Astrocyte (in vitro differentiated cells and primary cell): ENCODE data around the gene SLCO1A2. TPM values are rescaled to one million over a fixed set of nuclear protein-coding genes. Genes with fewer than 3 reads are reported as not detected.

ENCODE experiments used
- DNase-seq: peaks from one replicate; pipeline ENCODE4 v3.0.0-alpha.2; 2010; ENCODE audit warnings: low read depth
- FAIRE-seq: peaks from 2 replicates; lab custom pipeline; 2011; peaks lifted over from hg19 to GRCh38; lab: Jason Lieb, UNC
- H2AFZ ChIP-seq: 2 replicates; pipeline ENCODE4 v1.6.0; 2012; ENCODE audit warnings: low read depth, low read length, inconsistent platforms
- H3K27ac ChIP-seq: 2 replicates; pipeline ENCODE4 v1.5.1; 2011; ENCODE audit warnings: low read depth, low read length, inconsistent platforms
- H3K27me3 ChIP-seq: 2 replicates; pipeline ENCODE4 v1.6.0; 2011; ENCODE audit warnings: low read length, inconsistent platforms; ENCODE audit not compliant: insufficient read depth
- H3K36me3 ChIP-seq: 2 replicates; pipeline ENCODE4 v1.5.1; 2011; ENCODE audit warnings: low read length, inconsistent platforms; ENCODE audit not compliant: insufficient read depth
- H3K4me1 ChIP-seq: 2 replicates; pipeline ENCODE4 v1.5.1; 2011; ENCODE audit warnings: low read length, inconsistent platforms; ENCODE audit not compliant: insufficient read depth
- H3K4me2 ChIP-seq: 2 replicates; pipeline ENCODE4 v1.6.0; 2012; ENCODE audit warnings: low read length, inconsistent platforms
- H3K4me3 ChIP-seq: 2 replicates; pipeline ENCODE4 v1.5.1; 2011; ENCODE audit warnings: low read depth, mild to moderate bottlenecking, low read length, inconsistent platforms; ENCODE audit not compliant: insufficient read depth
- H3K79me2 ChIP-seq: 2 replicates; pipeline ENCODE4 v1.6.0; 2012; ENCODE audit warnings: mild to moderate bottlenecking, low read length, inconsistent platforms; ENCODE audit not compliant: insufficient read depth
- H3K9ac ChIP-seq: 2 replicates; pipeline ENCODE4 v1.6.0; 2012; ENCODE audit warnings: mild to moderate bottlenecking, low read length, inconsistent platforms
- H3K9me3 ChIP-seq: 2 replicates; pipeline ENCODE4 v1.5.1; 2012; ENCODE audit warnings: low read depth, mild to moderate bottlenecking, low read length, inconsistent platforms; ENCODE audit not compliant: insufficient read depth
- H4K20me1 ChIP-seq: 2 replicates; pipeline ENCODE4 v1.6.0; 2012; ENCODE audit warnings: low read length, inconsistent platforms; ENCODE audit not compliant: insufficient read depth
- H3K27ac Mint-ChIP-seq: one replicate; pipeline ENCODE4 v1.8.0; 2021; ENCODE audit warnings: mild to moderate bottlenecking, mixed read lengths; ENCODE audit not compliant: unreplicated experiment
- H3K27me3 Mint-ChIP-seq: one replicate; pipeline ENCODE4 v1.8.0; 2021; ENCODE audit warnings: low read depth, mixed read lengths; ENCODE audit not compliant: unreplicated experiment
- H3K36me3 Mint-ChIP-seq: one replicate; pipeline ENCODE4 v1.8.0; 2021; ENCODE audit warnings: low read depth, mixed read lengths; ENCODE audit not compliant: unreplicated experiment
- H3K4me1 Mint-ChIP-seq: one replicate; pipeline ENCODE4 v1.8.0; 2021; ENCODE audit warnings: low read depth, mixed read lengths; ENCODE audit not compliant: unreplicated experiment
- H3K4me3 Mint-ChIP-seq: one replicate; pipeline ENCODE4 v1.8.0; 2021; ENCODE audit warnings: mild to moderate bottlenecking, moderate library complexity, mixed read lengths; ENCODE audit not compliant: unreplicated experiment
- H3K9me3 Mint-ChIP-seq: one replicate; pipeline ENCODE4 v1.8.0; 2021; ENCODE audit warnings: mild to moderate bottlenecking, mixed read lengths; ENCODE audit not compliant: unreplicated experiment
- CTCF ChIP-seq: IDR thresholded peaks from 2 replicates; pipeline ENCODE4 v1.5.1; 2011; ENCODE audit warnings: low read depth, mild to moderate bottlenecking, inconsistent platforms, low read length, moderate library complexity; ENCODE audit not compliant: insufficient read depth
- EZH2 ChIP-seq: IDR thresholded peaks from 2 replicates; pipeline ENCODE4 v1.6.1; 2012; ENCODE audit warnings: mild to moderate bottlenecking, low read length, inconsistent platforms; ENCODE audit not compliant: insufficient read depth
- total RNA-seq: library from RNA; stranded (reverse); gene quantifications from 2 replicates; pipeline ENCODE4 v1.2.1, GENCODE V29; 2021

SLCO1A2 gene
- total RNA-seq, 1 donor from 2014 or later = 0.32 TPM

GRCh38 chr12:21252070-21252469, 82.6 kb downstream of the SLCO1A2 start:
- Histone ChIP-seq H2AFZ (no peak overlapping the region), H4K20me1 (no peaks in the 10 kb centered on the region), H3K9ac (no peak overlapping the region), H3K27me3 (no peaks in the 10 kb centered on the region), H3K36me3 (no peaks in the 10 kb centered on the region), H3K79me2 (no peaks in the 10 kb centered on the region), H3K4me1 (no peaks in the 10 kb centered on the region), H3K4me3 (no peak overlapping the region), H3K27ac (no peak overlapping the region), H3K9me3 (no peaks in the 10 kb centered on the region), H3K4me2 (no peak overlapping the region)
- FAIRE-seq = no peak
- Mint-ChIP-seq H3K36me3 (no peaks in the 10 kb centered on the region), H3K9me3 (peaks cover 1% of the 10 kb centered on the region), H3K4me3 (no peak overlapping the region), H3K27me3 (no peaks in the 10 kb centered on the region), H3K27ac (no peak overlapping the region), H3K4me1 (no peaks in the 10 kb centered on the region)
- TF ChIP-seq EZH2 (no peak), CTCF (no peak)
- DNase-seq = no peak

- H3K4me3 Mint-ChIP-seq = no peak overlapping the region
- no peaks in the 10 kb centered on the region for H3K9me3 Mint-ChIP-seq
- H3K4me1 ChIP-seq = no peaks in the 10 kb centered on the region
- no peaks in the 10 kb centered on the region for H3K27me3 Mint-ChIP-seq
- H3K27ac Mint-ChIP-seq = no peak overlapping the region
- H3K27ac ChIP-seq = no peak overlapping the region
- H3K9ac ChIP-seq = no peak overlapping the region
- H3K9me3 ChIP-seq = no peaks in the 10 kb centered on the region
- H3K36me3 Mint-ChIP-seq = no peaks in the 10 kb centered on the region
- H2AFZ ChIP-seq = no peak overlapping the region
- no peak overlapping the region for H3K4me2 ChIP-seq
- no peaks in the 10 kb centered on the region for H4K20me1 ChIP-seq
- DNase-seq (no peak), FAIRE-seq (no peak)
- TF ChIP-seq CTCF = no peak
- TF ChIP-seq EZH2 = no peak
- no peak overlapping the region for H3K4me3 ChIP-seq
- H3K4me1 Mint-ChIP-seq = no peaks in the 10 kb centered on the region
- no peaks in the 10 kb centered on the region for H3K36me3 ChIP-seq
- H3K79me2 ChIP-seq = no peaks in the 10 kb centered on the region
- H3K27me3 ChIP-seq = no peaks in the 10 kb centered on the region
Measured at GRCh38 chr12:21248679-21249078, 86.0 kb downstream of the SLCO1A2 start.

- no peak for TF ChIP-seq CTCF
- no peak for TF ChIP-seq EZH2
- H4K20me1 ChIP-seq = no peaks in the 10 kb centered on the region
Measured at GRCh38 chr12:21239866-21240265, 94.9 kb downstream of the SLCO1A2 start.

More at GRCh38 chr12:21239866-21240265, 94.9 kb downstream of the SLCO1A2 start:
- Mint-ChIP-seq H3K4me1 (peaks cover 3% of the 10 kb centered on the region), H3K27me3 (no peaks in the 10 kb centered on the region), H3K27ac (no peak overlapping the region), H3K36me3 (no peaks in the 10 kb centered on the region), H3K4me3 (no peak overlapping the region), H3K9me3 (no peaks in the 10 kb centered on the region)
- no peak for DNase-seq
- FAIRE-seq = no peak
- Histone ChIP-seq H3K79me2 (no peaks in the 10 kb centered on the region), H3K4me1 (no peaks in the 10 kb centered on the region), H3K9me3 (no peaks in the 10 kb centered on the region), H3K27me3 (no peaks in the 10 kb centered on the region), H3K9ac (no peak overlapping the region), H3K36me3 (no peaks in the 10 kb centered on the region), H3K4me2 (no peak overlapping the region), H3K27ac (no peak overlapping the region), H3K4me3 (no peak overlapping the region), H2AFZ (no peak overlapping the region)
